ENCODE results near the gene CSMD2.

DNA sequence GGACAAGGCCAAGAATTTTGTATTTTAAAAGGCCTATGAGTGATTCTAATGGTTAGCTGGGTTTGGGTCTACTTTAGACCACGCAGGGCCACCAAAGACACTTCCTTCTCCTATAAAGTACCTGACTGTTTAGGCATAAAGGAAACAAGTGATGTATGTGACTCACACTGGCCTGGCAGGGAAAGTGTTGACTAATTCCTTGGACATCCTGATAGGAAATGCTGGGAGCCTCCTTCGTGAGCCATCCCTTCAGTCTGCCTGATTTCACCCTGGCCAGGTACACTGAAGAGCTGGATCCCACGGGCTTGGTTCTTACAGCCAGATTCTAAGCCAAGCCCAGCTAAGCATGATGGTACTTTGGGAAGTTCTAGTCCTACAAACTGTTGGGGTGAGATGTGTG lies 401.6 kb downstream of the CSMD2 start:
- TF ChIP-seq, protein P1, sequence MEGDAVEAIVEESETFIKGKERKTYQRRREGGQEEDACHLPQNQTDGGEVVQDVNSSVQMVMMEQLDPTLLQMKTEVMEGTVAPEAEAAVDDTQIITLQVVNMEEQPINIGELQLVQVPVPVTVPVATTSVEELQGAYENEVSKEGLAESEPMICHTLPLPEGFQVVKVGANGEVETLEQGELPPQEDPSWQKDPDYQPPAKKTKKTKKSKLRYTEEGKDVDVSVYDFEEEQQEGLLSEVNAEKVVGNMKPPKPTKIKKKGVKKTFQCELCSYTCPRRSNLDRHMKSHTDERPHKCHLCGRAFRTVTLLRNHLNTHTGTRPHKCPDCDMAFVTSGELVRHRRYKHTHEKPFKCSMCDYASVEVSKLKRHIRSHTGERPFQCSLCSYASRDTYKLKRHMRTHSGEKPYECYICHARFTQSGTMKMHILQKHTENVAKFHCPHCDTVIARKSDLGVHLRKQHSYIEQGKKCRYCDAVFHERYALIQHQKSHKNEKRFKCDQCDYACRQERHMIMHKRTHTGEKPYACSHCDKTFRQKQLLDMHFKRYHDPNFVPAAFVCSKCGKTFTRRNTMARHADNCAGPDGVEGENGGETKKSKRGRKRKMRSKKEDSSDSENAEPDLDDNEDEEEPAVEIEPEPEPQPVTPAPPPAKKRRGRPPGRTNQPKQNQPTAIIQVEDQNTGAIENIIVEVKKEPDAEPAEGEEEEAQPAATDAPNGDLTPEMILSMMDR (conservative IDR thresholded peaks at IDR 0.05) = no peak
- TF ChIP-seq EZH2 (IDR thresholded peaks at IDR 0.05; ENCODE audit: low read depth) = no peak

Measured in PC-9 (cell line).